NCI-H82 treated with DMSO at 0.1 percent for 48 hours (cell line): ENCODE results near the gene DRGX.

ENCODE experiments used
- DNase-seq: peaks from one replicate; lab custom pipeline; 2025; ENCODE audit not compliant: unreplicated experiment; lab: John Stamatoyannopoulos, UW

Gene DRGX

GRCh38 chr10:49322371-49323170 lies 73.3 kb downstream of the DRGX start:
- no peak for DNase-seq

GRCh38 chr10:49321021-49321420 lies 74.9 kb downstream of the DRGX start:
- no peak for DNase-seq

DNA sequence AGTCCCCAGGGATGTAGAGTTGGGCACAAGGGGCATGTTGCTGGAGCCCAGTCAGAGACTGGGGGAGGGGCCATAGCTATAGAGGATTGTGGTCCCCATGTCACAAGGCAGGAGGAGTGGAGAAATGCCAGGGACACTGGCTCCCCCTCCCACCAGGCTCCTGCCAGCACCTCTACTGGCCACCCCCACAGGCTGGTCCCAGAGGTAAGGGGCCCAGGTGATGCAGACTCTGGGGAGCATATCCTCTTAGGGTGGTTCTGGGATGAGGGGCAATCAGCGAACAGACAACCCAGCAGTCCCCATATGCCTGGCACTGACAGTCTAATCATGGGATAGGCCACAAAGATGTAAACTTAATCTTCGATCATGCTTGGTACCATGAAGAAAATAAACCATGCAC lies 75.7 kb downstream of the DRGX start:
- no peak for DNase-seq

GRCh38 chr10:49319206-49319605 lies 76.7 kb downstream of the DRGX start:
- no peak for DNase-seq

GRCh38 chr10:49318755-49319154 lies 77.1 kb downstream of the DRGX start:
- no peak for DNase-seq

DNA sequence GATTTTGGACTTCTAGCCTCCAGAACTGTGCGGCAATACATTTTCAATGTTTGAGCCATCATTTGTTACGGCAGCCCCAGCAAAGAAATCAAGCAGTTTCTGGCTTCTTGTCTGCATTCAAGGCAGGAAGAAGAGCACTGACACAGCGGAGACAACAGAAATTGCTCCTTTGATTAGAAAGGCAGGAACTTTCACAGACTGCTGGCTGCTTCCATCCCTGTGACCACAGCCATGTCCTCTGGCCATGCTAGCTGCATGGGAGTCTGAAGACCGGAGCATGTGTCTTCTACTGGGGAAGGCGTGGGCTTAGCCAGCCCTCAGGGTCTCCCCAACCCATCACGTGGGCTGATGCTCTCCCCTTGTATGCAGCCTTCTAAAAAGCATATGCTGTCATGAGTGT lies 77.9 kb downstream of the DRGX start:
- DNase-seq: no peak

DNA sequence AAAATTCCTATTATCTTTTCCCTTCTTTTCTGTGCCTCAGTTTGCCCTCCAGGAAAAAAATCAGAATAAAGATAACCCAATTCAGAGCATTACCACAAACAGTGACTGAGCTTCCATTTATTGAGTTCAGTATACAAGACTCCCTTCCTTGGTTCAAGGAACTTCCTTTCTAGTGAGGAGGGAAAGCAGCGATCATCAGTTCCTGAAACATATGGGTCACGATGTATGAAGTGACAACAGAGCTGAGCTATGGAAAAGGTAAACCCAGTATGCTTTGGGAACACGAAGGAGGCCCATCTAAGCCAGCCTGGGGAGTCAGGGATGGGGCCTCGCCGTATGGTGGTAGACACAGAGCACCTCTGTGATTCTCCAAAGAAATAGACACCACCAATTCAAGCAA lies 81.1 kb downstream of the DRGX start:
- no peak for DNase-seq
